Mammary epithelial cell (primary cell): ENCODE results near the gene COPS7A.

Experiments used
- EZH2 ChIP-seq: IDR thresholded peaks from 2 replicates; pipeline ENCODE4 v1.6.1; 2012; ENCODE audit warnings: low read length, inconsistent platforms, borderline replicate concordance
- TF ChIP-seq, protein P1 (sequence below), 2 donors: IDR thresholded peaks in 1 of 2; conservative IDR thresholded peaks in 1 of 2; 2 replicates each; pipeline ENCODE4 v1.5.1; 2011 to 2012; ENCODE audit warnings: inconsistent platforms in 2 of 2, low read length in 2 of 2, mild to moderate bottlenecking in 2 of 2, control low read depth in 1 of 2, low read depth in 1 of 2; ENCODE audit not compliant: insufficient read depth in 1 of 2; ENCODE audit errors: extremely low read depth in 1 of 2

DNA sequence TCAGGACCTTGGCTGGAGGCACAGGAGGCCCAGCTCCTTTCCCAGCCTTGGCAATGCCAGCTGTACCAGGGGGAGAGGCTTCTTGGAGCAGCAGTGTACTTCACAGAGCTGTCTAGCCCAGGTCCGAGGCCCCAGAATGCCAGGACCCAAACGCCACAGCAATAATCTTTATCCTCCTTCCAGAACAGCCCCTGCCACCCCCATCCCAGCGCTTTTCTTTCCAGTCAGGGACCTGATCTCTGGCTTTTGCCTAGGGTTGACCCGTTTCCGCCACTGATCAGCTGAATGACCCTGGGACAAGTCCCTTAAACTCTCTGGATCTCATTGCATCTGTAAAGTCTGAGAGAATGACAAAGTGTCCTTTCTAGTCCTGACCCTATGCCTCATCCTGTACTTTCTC is 53.5 kb downstream of the COPS7A start:
- TF ChIP-seq, protein P1, sequence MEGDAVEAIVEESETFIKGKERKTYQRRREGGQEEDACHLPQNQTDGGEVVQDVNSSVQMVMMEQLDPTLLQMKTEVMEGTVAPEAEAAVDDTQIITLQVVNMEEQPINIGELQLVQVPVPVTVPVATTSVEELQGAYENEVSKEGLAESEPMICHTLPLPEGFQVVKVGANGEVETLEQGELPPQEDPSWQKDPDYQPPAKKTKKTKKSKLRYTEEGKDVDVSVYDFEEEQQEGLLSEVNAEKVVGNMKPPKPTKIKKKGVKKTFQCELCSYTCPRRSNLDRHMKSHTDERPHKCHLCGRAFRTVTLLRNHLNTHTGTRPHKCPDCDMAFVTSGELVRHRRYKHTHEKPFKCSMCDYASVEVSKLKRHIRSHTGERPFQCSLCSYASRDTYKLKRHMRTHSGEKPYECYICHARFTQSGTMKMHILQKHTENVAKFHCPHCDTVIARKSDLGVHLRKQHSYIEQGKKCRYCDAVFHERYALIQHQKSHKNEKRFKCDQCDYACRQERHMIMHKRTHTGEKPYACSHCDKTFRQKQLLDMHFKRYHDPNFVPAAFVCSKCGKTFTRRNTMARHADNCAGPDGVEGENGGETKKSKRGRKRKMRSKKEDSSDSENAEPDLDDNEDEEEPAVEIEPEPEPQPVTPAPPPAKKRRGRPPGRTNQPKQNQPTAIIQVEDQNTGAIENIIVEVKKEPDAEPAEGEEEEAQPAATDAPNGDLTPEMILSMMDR (conservative IDR thresholded peaks at IDR 0.05 in 1 of 2, IDR thresholded peaks at IDR 0.05 in 1 of 2; ENCODE audit: extremely low read depth in 1 of 2, insufficient read depth in 1 of 2, low read depth in 1 of 2, low read length in 2 of 2): no peak
- TF ChIP-seq EZH2: no peak
